HG02610 (cell line): ENCODE data around the gene FER.
"Not testable (repeated sequence)": the region's sequence is repeated elsewhere in the genome, so short reads cannot be mapped to it uniquely, and the experiment has no call there.

ENCODE experiments used
- ATAC-seq: cut with Tn5 transposase; IDR thresholded peaks from one replicate; pipeline ENCODE4 v1.9.1; 2021; ENCODE audit warnings: mild to moderate bottlenecking, moderate library complexity; ENCODE audit not compliant: unreplicated experiment

Gene FER

GRCh38 chr5:108869066-108869465 is 121.4 kb downstream of the FER start:
- no peak for ATAC-seq

- ATAC-seq, result no peak
Observed at GRCh38 chr5:108876451-108876850, 128.8 kb downstream of the FER start.

GRCh38 chr5:108878756-108879155 is 131.1 kb downstream of the FER start:
- no peak for ATAC-seq

GRCh38 chr5:108881133-108881532 is 133.4 kb downstream of the FER start:
- no peak for ATAC-seq

- no peak for ATAC-seq
Observed at GRCh38 chr5:108884736-108885135, 137.0 kb downstream of the FER start.

- ATAC-seq, result no peak
Observed at GRCh38 chr5:108898257-108898656, 150.6 kb downstream of the FER start.

- no peak for ATAC-seq
Observed at GRCh38 chr5:108898707-108899106, 151.0 kb downstream of the FER start.

GRCh38 chr5:108899244-108899643 is 151.5 kb downstream of the FER start:
- ATAC-seq, result not testable (repeated sequence)

GRCh38 chr5:108900668-108901067 is 153.0 kb downstream of the FER start:
- ATAC-seq, result no peak

GRCh38 chr5:108905805-108906204 is 158.1 kb downstream of the FER start:
- no peak for ATAC-seq

- ATAC-seq, result no peak
Observed at GRCh38 chr5:108910627-108911026, 162.9 kb downstream of the FER start.

- ATAC-seq, result peak; percentile 68
Observed at GRCh38 chr5:108911055-108911454, 163.4 kb downstream of the FER start.

- ATAC-seq, result no peak
Observed at GRCh38 chr5:108917596-108917995, 169.9 kb downstream of the FER start.

- ATAC-seq, result peak; percentile 81
Observed at GRCh38 chr5:108919591-108920326, 172.1 kb downstream of the FER start.

- ATAC-seq, result no peak
Observed at GRCh38 chr5:108924457-108924961, 176.8 kb downstream of the FER start.

GRCh38 chr5:108925073-108925472 is 177.4 kb downstream of the FER start:
- ATAC-seq, result no peak

GRCh38 chr5:108930107-108930506 is 182.4 kb downstream of the FER start:
- ATAC-seq, result no peak

GRCh38 chr5:108935611-108936010 is 187.9 kb downstream of the FER start:
- no peak for ATAC-seq

- no peak for ATAC-seq
Observed at GRCh38 chr5:108937221-108937620, 189.5 kb downstream of the FER start.

- ATAC-seq, result no peak
Observed at GRCh38 chr5:108940506-108940905, 192.8 kb downstream of the FER start.

GRCh38 chr5:108941746-108942145 is 194.0 kb downstream of the FER start:
- no peak for ATAC-seq

- ATAC-seq, result no peak
Observed at GRCh38 chr5:108942701-108943100, 195.0 kb downstream of the FER start.

GRCh38 chr5:108945094-108945493 is 197.4 kb downstream of the FER start:
- ATAC-seq, result no peak
